ENCODE measurements around the gene ZNF337. TPM values are rescaled to one million over a fixed set of nuclear protein-coding genes. Genes with fewer than 3 reads are reported as not detected.
"Not testable (repeated sequence)": the region's sequence is repeated elsewhere in the genome, so short reads cannot be mapped to it uniquely, and the experiment has no call there.

ZNF337 gene
- total and polyA plus RNA-seq, 7 donors = 1.8 to 18.6 (median 15.6) TPM

DNA sequence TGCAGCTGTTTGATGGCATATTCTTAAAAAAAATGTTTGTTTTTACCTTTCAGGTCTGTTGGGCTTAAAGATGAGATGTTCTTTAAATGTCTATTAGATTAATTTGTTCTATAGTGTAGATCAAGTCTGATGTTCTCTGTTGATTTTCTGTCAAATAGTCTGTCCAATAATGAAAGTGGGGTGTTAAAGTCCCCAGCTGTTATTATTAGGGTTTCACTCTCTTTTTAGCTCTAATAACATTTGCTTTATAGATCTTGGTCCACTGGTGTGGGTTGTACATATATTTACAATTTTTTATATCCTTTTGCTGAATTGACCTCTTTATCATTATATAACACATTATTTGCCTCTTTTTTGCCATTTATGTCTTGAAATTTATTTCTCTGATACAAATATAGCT is 11.0 kb upstream of the ZNF337 start:
- no peak for DNase-seq
- Histone ChIP-seq H3K27ac (no peak overlapping the region), H3K4me1 (no peaks in the 10 kb centered on the region), H3K36me3 (no peaks in the 10 kb centered on the region), H3K9me3 (no peaks in the 10 kb centered on the region), H3K4me3 (no peak overlapping the region), H3K27me3 (no peaks in the 10 kb centered on the region)
- intact Hi-C loops (cut with DNase I) = no loop called here
- TF ChIP-seq POLR2A (IDR thresholded peaks at IDR 0.05) = no peak
- TF ChIP-seq, protein P1, sequence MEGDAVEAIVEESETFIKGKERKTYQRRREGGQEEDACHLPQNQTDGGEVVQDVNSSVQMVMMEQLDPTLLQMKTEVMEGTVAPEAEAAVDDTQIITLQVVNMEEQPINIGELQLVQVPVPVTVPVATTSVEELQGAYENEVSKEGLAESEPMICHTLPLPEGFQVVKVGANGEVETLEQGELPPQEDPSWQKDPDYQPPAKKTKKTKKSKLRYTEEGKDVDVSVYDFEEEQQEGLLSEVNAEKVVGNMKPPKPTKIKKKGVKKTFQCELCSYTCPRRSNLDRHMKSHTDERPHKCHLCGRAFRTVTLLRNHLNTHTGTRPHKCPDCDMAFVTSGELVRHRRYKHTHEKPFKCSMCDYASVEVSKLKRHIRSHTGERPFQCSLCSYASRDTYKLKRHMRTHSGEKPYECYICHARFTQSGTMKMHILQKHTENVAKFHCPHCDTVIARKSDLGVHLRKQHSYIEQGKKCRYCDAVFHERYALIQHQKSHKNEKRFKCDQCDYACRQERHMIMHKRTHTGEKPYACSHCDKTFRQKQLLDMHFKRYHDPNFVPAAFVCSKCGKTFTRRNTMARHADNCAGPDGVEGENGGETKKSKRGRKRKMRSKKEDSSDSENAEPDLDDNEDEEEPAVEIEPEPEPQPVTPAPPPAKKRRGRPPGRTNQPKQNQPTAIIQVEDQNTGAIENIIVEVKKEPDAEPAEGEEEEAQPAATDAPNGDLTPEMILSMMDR (IDR thresholded peaks at IDR 0.05) = no peak
- no peak for TF ChIP-seq EP300 (IDR thresholded peaks at IDR 0.05)

DNA sequence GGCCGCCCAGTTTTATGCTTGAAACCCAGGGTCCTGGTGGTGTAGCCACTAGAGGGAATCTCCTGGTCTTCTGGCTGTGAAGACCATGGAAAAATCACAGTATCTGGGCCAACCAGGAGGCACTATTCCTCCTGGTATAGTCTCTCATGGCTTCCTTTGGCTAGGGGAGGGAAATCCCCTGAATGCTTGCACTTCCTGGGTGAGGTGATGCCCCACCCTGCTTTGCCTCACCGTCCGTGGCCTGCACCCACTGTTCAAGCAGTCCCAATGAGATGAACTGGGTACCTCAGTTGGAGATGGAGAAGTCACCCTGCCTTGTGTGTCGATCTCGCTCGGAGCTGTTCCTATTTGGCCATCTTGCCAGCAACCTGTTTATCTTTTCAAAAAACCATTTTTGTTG is 10.1 kb upstream of the ZNF337 start:
- Histone ChIP-seq H3K27me3 (no peaks in the 10 kb centered on the region), H3K27ac (no peak overlapping the region), H3K36me3 (no peaks in the 10 kb centered on the region), H3K4me3 (no peak overlapping the region), H3K4me1 (no peaks in the 10 kb centered on the region), H3K9me3 (no peaks in the 10 kb centered on the region)
- TF ChIP-seq POLR2AphosphoS5 (IDR thresholded peaks at IDR 0.05) (no peak), EP300 (IDR thresholded peaks at IDR 0.05) (no peak), POLR2A (IDR thresholded peaks at IDR 0.05) (no peak)
- TF ChIP-seq, protein P1 (IDR thresholded peaks at IDR 0.05) = no peak
- no peak for DNase-seq
- 75% methylated on average over 6 of the region's 6 CpGs for WGBS, 2 donors
- intact Hi-C loops (cut with DNase I) = no loop called here

DNA sequence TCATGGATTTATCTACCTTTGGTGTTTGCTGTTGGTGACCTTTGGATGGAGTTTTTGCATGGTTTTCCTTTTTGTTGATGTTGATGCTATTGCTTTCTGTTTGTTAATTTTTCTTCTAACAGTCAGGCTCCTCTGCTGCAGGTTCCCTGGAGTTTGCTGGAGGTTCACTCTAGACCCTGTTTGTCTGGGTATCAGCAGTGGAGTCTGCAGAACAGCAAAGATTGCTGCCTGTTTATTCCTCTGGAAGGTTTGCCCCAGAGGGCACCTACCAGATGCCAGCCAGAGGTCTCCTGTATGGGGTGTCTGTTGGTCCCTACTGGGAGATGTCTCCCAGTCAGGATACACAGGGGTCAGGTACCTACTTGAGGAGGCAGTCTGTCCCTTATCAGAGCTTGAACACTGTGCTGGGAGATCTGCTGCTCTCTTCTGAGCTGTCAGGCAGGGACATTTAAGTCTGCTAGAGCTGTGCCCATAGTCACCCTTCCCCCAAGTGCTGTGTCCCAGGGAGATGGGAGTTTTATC is 9.2 kb upstream of the ZNF337 start:
- Histone ChIP-seq H3K27me3 (no peaks in the 10 kb centered on the region), H3K27ac (no peak overlapping the region), H3K36me3 (no peaks in the 10 kb centered on the region), H3K9me3 (no peaks in the 10 kb centered on the region), H3K4me1 (no peaks in the 10 kb centered on the region), H3K4me3 (no peak overlapping the region)
- intact Hi-C loops (cut with DNase I) = no loop called here
- no peak for DNase-seq
- TF ChIP-seq POLR2AphosphoS5 (IDR thresholded peaks at IDR 0.05) (no peak), EP300 (IDR thresholded peaks at IDR 0.05) (no peak), POLR2A (IDR thresholded peaks at IDR 0.05) (no peak)
- TF ChIP-seq, protein P1 (IDR thresholded peaks at IDR 0.05) = no peak

DNA sequence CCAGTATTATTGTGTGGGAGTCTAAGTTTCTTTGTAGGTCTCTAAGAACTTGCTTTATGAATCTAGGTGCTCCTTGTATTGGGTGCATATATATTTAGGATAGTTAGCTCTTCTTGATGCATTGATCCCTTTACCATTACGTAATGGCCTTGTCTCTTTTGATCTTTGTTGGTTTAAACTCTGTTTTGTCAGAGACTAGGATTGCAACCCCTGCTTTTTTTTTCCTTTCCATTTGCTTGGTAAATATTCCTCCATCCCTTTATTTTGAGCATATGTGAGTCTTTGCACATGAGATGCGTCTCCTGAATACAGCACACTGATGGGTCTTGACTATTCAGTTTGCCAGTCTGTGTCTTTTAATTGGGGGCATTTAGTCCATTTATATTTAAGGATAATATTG is 7.7 kb upstream of the ZNF337 start:
- WGBS, 2 donors = 93 to 94% methylated on average over 2 of the region's 2 CpGs
- H3K36me3 ChIP-seq; DNase-seq; H3K4me1 ChIP-seq; H3K27me3 ChIP-seq; intact Hi-C loops (cut with DNase I); H3K9me3 ChIP-seq; H3K4me3 ChIP-seq; H3K27ac ChIP-seq: not testable (repeated sequence)

DNA sequence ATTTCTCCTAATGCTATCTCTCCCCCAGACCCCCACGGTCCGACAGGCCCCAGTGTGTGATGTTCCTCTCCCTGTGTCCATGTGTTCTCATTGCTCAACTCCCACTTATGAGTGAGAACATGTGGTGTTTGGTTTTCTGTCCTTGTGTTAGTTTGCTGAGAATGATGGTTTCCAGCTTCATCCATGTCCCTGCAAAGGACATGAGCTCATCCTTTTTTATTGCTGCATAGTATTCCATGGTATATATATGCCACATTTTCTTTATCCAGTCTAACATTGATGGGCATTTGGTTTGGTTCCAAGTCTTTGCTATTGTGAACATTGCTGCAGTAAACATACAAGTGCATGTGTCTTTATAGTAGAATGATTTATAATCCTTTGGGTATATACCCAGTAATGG is 4.2 kb upstream of the ZNF337 start:
- 93 to 95% methylated on average over 2 of the region's 2 CpGs for WGBS, 2 donors
- H3K9me3 ChIP-seq; H3K27me3 ChIP-seq; H3K4me1 ChIP-seq; DNase-seq; H3K36me3 ChIP-seq; intact Hi-C loops (cut with DNase I); H3K27ac ChIP-seq; H3K4me3 ChIP-seq: not testable (repeated sequence)

DNA sequence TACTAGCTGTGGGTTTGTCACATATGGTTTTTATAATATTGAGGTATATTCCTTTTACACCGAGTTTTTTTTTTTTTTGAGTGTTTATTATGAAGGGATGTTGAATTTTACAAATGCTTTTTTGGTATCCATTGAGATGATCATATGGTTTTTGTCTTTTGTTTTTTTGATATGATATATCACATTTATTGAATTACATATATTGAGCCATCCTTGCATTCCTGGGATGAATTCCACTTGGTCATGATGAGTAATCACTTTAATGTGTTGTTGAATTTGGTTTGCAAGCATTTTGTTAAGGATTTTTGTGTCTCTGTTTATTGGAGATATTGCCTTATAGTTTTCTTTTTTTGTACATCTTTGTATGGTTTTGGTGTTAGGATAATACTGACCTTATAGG is 3.3 kb upstream of the ZNF337 start:
- TF ChIP-seq POLR2A (IDR thresholded peaks at IDR 0.05) (no peak), EP300 (IDR thresholded peaks at IDR 0.05) (no peak), POLR2AphosphoS5 (IDR thresholded peaks at IDR 0.05) (no peak)
- TF ChIP-seq, protein P1 (IDR thresholded peaks at IDR 0.05) = no peak
- no peak overlapping the region for H3K4me3 ChIP-seq
- no peak for DNase-seq
- intact Hi-C loops (cut with DNase I) = loop anchor here (10.0 kb wide), 2 partner anchors 155 to 475 kb away; no protein-coding TSS in a partner anchor
- peaks cover 0 to 5% (median 0%) of the 10 kb centered on the region in 4 donors for H3K9me3 ChIP-seq
- H3K27ac ChIP-seq = no peak overlapping the region
- WGBS, 2 donors = 53 to 60% methylated on average over 1 of the region's 1 CpG
- no peaks in the 10 kb centered on the region for H3K36me3 ChIP-seq
- peaks cover 0 to 16% (median 11%) of the 10 kb centered on the region in 4 donors for H3K4me1 ChIP-seq
- H3K27me3 ChIP-seq = no peaks in the 10 kb centered on the region
